Islet precursor cell (in vitro differentiated cells): ENCODE results near the gene BDH1.
"Not testable (repeated sequence)": the region's sequence is repeated elsewhere in the genome, so short reads cannot be mapped to it uniquely, and the experiment has no call there.

Source experiments
- DNase-seq: peaks from one replicate; pipeline ENCODE4 v3.0.0-alpha.2; 2018

Gene BDH1

GRCh38 chr3:197482001-197482400, 73.8 kb downstream of the BDH1 start:
- DNase-seq, result no peak

GRCh38 chr3:197480320-197480719, 75.4 kb downstream of the BDH1 start:
- DNase-seq, result no peak

GRCh38 chr3:197478746-197479668, 76.8 kb downstream of the BDH1 start:
- DNase-seq, result peak; percentile 79

GRCh38 chr3:197477816-197478215, 78.0 kb downstream of the BDH1 start:
- DNase-seq, result not testable (repeated sequence)

- no peak for DNase-seq
Observed at GRCh38 chr3:197475997-197476525, 79.7 kb downstream of the BDH1 start.

- no peak for DNase-seq
Observed at GRCh38 chr3:197475514-197475913, 80.3 kb downstream of the BDH1 start.

GRCh38 chr3:197472151-197472550, 83.6 kb downstream of the BDH1 start:
- no peak for DNase-seq

GRCh38 chr3:197471221-197472010, 84.4 kb downstream of the BDH1 start:
- DNase-seq, result peak; percentile 77

- no peak for DNase-seq
Observed at GRCh38 chr3:197468866-197469382, 86.8 kb downstream of the BDH1 start.

- no peak for DNase-seq
Observed at GRCh38 chr3:197468167-197468566, 87.6 kb downstream of the BDH1 start.

GRCh38 chr3:197466586-197467399, 89.0 kb downstream of the BDH1 start:
- DNase-seq, result peak; percentile 89

- no peak for DNase-seq
Observed at GRCh38 chr3:197465996-197466549, 89.7 kb downstream of the BDH1 start.

GRCh38 chr3:197465197-197465995, 90.4 kb downstream of the BDH1 start:
- no peak for DNase-seq

- peak; percentile 69 for DNase-seq
Observed at GRCh38 chr3:197464794-197465193, 91.0 kb downstream of the BDH1 start.

GRCh38 chr3:197463279-197463678, 92.5 kb downstream of the BDH1 start:
- no peak for DNase-seq

GRCh38 chr3:197462808-197463207, 93.0 kb downstream of the BDH1 start:
- no peak for DNase-seq

GRCh38 chr3:197460639-197461038, 95.1 kb downstream of the BDH1 start:
- DNase-seq, result no peak

- no peak for DNase-seq
Observed at GRCh38 chr3:197460002-197460401, 95.8 kb downstream of the BDH1 start.
